KOPT-K1 (cell line): ENCODE measurements around the gene FNDC3B.
"Not testable (repeated sequence)": the region's sequence is repeated elsewhere in the genome, so short reads cannot be mapped to it uniquely, and the experiment has no call there.

ENCODE experiments used
- H3K27ac ChIP-seq: fragments of 200-600 bp; sonication (generic); 2 replicates; pipeline ENCODE4 v1.5.1; 2016; ENCODE audit warnings: antibody characterized with exemption, mild to moderate bottlenecking, low read depth, low read length; ENCODE audit not compliant: poor library complexity, severe bottlenecking
- H3K36me3 ChIP-seq: fragments of 200-600 bp; sonication (generic); 2 replicates; pipeline ENCODE4 v1.5.1; 2017; ENCODE audit warnings: antibody characterized with exemption, mild to moderate bottlenecking, low read length, moderate library complexity; ENCODE audit not compliant: insufficient read depth
- H3K9me3 ChIP-seq: fragments of 200-600 bp; sonication (generic); 2 replicates; pipeline ENCODE4 v1.5.1; 2017; ENCODE audit warnings: antibody characterized with exemption, low read length, mild to moderate bottlenecking; ENCODE audit not compliant: insufficient read depth, poor library complexity, severe bottlenecking

The FNDC3B gene

GRCh38 chr3:172247525-172248274 is 208.3 kb downstream of the FNDC3B start:
- Histone ChIP-seq H3K9me3 (peaks cover 13% of the 10 kb centered on the region), H3K27ac (no peak overlapping the region), H3K36me3 (no peaks in the 10 kb centered on the region)

DNA sequence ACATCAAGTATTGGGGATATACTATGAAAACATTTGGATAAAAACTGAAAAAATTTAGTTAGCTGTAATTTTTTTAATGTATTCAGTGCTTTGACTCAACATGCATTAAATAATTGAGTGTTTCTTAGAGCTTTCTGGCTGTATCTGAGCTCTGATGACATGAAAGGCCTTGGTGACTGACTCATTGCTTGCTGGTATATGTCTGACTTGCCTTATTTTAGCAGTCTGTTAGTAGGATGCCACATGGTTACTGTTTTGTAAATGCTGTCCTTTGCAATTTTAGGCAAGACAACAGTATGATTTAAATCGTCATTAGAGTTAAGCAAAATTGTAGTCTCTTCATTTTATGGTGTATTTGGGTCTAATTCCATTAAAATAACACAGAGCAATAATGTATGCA is 209.7 kb downstream of the FNDC3B start:
- Histone ChIP-seq H3K9me3 (no peaks in the 10 kb centered on the region), H3K27ac (no peak overlapping the region), H3K36me3 (no peaks in the 10 kb centered on the region)

- H3K36me3 ChIP-seq, result no peaks in the 10 kb centered on the region
- H3K9me3 ChIP-seq, result no peaks in the 10 kb centered on the region
- no peak overlapping the region for H3K27ac ChIP-seq
These were observed 211.8 kb downstream of the FNDC3B start for GRCh38 chr3:172251211-172251610.

GRCh38 chr3:172253200-172253599 is 213.8 kb downstream of the FNDC3B start:
- H3K36me3 ChIP-seq, result no peaks in the 10 kb centered on the region
- no peaks in the 10 kb centered on the region for H3K9me3 ChIP-seq
- H3K27ac ChIP-seq, result no peak overlapping the region

- no peaks in the 10 kb centered on the region for H3K36me3 ChIP-seq
These were observed 215.2 kb downstream of the FNDC3B start for GRCh38 chr3:172254542-172254941.

GRCh38 chr3:172255321-172255720 is 215.9 kb downstream of the FNDC3B start:
- H3K36me3 ChIP-seq, H3K9me3 ChIP-seq, H3K27ac ChIP-seq: not testable (repeated sequence)

More at GRCh38 chr3:172254542-172254941, 215.2 kb downstream of the FNDC3B start:
- H3K9me3 ChIP-seq, result no peaks in the 10 kb centered on the region
- no peak overlapping the region for H3K27ac ChIP-seq

DNA sequence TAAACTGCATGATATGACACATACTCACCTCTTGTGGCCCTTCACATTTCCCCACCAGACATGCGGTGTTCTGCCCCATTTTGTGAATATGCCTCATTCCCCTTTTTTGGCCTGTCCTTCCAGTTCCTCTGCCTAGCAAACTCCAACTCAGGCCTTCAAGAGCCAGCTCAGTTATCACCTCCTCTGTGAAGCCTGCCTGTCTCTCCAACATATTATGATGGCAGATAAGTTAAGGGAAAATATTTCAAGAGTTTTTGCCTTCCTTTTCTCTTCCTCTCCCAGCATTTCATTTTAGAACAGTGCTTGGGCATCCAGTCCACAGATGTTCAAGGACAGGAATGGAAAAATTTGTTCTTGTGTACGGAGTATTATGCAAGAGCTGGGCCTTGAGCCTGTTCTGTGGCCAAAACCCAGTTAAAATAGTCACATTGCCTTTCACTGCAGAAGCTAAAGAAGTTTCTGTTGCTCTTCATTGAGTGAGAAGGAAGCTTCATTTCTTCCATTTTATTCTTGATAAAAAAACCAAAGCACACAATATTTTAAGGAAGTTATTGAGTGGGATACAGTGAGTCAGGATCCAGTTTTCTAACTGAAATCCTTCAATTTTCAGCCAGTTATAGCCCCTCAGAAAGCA is 216.8 kb downstream of the FNDC3B start:
- no peak overlapping the region for H3K27ac ChIP-seq
- H3K36me3 ChIP-seq, result no peaks in the 10 kb centered on the region
- no peaks in the 10 kb centered on the region for H3K9me3 ChIP-seq

DNA sequence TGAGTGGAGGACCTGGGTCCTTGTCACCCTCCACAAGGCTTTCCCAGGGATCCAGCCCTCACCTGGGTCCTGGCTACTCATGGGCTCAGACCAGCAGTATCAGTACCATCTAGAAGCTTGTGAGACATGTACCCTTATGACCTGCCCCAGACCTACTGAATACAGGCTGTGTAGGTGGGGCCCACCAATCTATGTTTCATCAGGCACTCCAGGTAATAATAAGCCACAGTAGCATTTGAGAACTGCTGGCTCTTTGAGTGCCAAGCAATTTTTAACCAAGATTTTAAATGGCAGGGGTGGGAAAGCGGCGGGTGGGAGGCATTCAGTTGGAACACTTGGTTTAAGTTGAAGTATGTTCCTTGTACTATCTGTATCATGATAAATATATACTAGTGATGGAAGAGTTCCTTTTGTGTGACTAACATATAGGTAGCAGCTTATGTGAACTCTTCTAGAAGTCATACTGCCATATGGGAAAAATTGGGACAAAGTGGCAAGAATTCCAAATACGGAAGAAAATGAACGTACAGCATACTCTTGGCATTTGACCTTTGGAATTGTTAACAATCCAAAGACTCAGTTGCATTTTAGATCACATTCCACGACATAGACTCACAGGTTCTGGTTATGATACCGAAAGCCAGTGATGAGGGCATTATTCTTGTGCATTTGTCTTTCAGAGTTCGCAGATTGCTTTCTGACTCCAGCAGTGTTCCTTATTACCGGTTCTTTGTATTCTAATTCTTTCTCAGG is 218.4 kb downstream of the FNDC3B start:
- Histone ChIP-seq H3K36me3 (no peaks in the 10 kb centered on the region), H3K27ac (no peak overlapping the region), H3K9me3 (no peaks in the 10 kb centered on the region)

DNA sequence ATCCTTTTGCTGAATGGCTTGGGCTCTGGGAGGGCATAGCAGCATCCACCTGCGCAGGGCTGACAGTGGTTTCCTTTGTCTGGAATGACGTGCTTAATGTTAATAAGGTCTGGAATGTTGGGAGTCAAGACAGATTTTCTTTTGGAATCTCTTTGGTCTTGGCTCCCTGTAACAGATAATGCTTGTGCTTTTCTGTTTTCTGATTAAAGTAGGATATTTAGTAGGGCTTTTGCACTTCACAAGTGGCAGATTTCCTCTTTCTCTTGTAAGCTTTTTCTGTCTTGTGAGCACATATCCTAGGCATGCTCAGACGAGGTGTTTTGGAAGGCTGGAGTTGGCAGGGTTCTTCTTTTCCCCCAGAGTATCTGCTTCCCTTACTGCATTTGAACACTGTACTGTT is 219.2 kb downstream of the FNDC3B start:
- no peaks in the 10 kb centered on the region for H3K36me3 ChIP-seq
- no peak overlapping the region for H3K27ac ChIP-seq

GRCh38 chr3:172259111-172259541 is 219.7 kb downstream of the FNDC3B start:
- H3K27ac ChIP-seq, result no peak overlapping the region
- H3K9me3 ChIP-seq, result no peaks in the 10 kb centered on the region
- no peaks in the 10 kb centered on the region for H3K36me3 ChIP-seq

More for the DNA sequence above, 219.2 kb downstream of the FNDC3B start:
- no peaks in the 10 kb centered on the region for H3K9me3 ChIP-seq

DNA sequence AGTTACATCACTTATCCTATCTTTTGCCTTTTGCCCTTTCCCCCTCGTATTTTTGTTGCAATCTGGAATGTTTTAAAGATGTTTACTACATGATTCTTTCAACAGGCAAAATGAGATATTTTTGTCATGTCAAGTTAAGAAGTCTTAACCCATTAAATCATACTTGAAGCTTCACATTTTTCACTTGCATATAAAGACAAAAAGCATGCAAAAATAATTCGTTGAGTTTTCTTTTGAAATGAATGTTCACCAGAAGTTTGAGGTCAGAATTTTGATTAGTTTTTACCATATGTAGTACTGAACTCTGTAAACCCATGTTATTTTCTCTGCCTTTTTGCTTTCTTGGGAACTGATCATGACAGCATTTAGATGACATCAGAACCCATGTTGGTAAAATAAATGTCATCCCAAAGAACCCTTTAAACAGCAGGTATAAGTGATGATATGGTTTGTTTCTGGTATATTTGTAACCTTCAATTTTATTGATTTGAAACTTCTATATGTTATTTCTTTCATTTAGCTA is 220.4 kb downstream of the FNDC3B start:
- Histone ChIP-seq H3K9me3 (no peaks in the 10 kb centered on the region), H3K27ac (no peak overlapping the region), H3K36me3 (no peaks in the 10 kb centered on the region)

- Histone ChIP-seq H3K36me3 (no peaks in the 10 kb centered on the region), H3K9me3 (no peaks in the 10 kb centered on the region), H3K27ac (no peak overlapping the region)
These were observed 221.0 kb downstream of the FNDC3B start for GRCh38 chr3:172260381-172260780.

DNA sequence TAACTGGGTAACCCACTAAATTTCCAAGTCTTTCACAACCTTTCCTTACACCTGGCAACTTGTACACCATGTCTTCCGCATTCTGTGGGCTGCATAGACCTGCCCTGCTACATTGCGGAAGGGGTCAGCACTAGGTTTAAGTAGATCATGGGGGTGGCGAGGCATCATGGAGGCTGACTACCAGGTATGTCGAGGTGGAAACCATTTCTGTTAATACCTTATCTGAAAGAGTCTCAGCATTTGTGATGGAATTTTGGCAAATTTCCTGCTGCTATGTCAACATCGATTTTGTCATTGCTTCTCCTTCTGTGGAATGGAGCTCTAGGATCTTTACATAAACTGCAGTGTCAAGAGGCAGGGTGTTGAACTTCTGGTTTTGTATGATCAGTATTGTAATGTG is 221.7 kb downstream of the FNDC3B start:
- Histone ChIP-seq H3K9me3 (no peaks in the 10 kb centered on the region), H3K36me3 (no peaks in the 10 kb centered on the region), H3K27ac (no peak overlapping the region)

- no peak overlapping the region for H3K27ac ChIP-seq
- no peaks in the 10 kb centered on the region for H3K36me3 ChIP-seq
- no peaks in the 10 kb centered on the region for H3K9me3 ChIP-seq
These were observed 223.7 kb downstream of the FNDC3B start for GRCh38 chr3:172262991-172263608.
